ENCODE results near the gene AGPAT4.

- TF ChIP-seq EP300 (IDR thresholded peaks at IDR 0.05; ENCODE audit: borderline replicate concordance in 1 of 2, low read depth in 1 of 2, low read length in 1 of 2) = no peak
- TF ChIP-seq CTCF (IDR thresholded peaks at IDR 0.05) = no peak
- TF ChIP-seq NRF1 (IDR thresholded peaks at IDR 0.05; ENCODE audit: low read depth, low read length) = no peak
- TF ChIP-seq TEAD4 (IDR thresholded peaks at IDR 0.05; ENCODE audit: borderline replicate concordance, insufficient read depth) = no peak
- TF ChIP-seq SIN3A (IDR thresholded peaks at IDR 0.05; ENCODE audit: borderline replicate concordance, low read depth, low read length) = no peak
- no peak for TF ChIP-seq TAF1 (IDR thresholded peaks at IDR 0.05; ENCODE audit: borderline replicate concordance, low read depth, low read length)
- no peak for TF ChIP-seq REST (IDR thresholded peaks at IDR 0.05; ENCODE audit: low read depth, low read length)
- no peak for TF ChIP-seq NFIC (IDR thresholded peaks at IDR 0.05; ENCODE audit: borderline replicate concordance)
- TF ChIP-seq FOXM1 (IDR thresholded peaks at IDR 0.05; ENCODE audit: low read depth) = no peak
- no peak for TF ChIP-seq MAX (IDR thresholded peaks at IDR 0.05; ENCODE audit: low read depth)
- TF ChIP-seq GABPA (IDR thresholded peaks at IDR 0.05; ENCODE audit: low read depth) = no peak
- no peak for TF ChIP-seq YY1 (IDR thresholded peaks at IDR 0.05; ENCODE audit: low read depth)
- TF ChIP-seq GATA2 (CRISPR knock-in tag; IDR thresholded peaks at IDR 0.05) = no peak
- no peak for TF ChIP-seq CHD2 (IDR thresholded peaks at IDR 0.05; ENCODE audit: low read length, partially characterized antibody)
Observed at GRCh38 chr6:161198783-161199460, 74.9 kb downstream of the AGPAT4 start.
